Left renal pelvis (tissue), 4 donors: ENCODE data around the gene SKI. TPM values are rescaled to one million over a fixed set of nuclear protein-coding genes. Genes with fewer than 3 reads are reported as not detected.

ENCODE experiments used
- DNase-seq, 4 donors: peaks; one replicate each; pipeline ENCODE4 v3.0.0-alpha.2; 2013; ENCODE audit warnings: low read depth in 4 of 4, low spot score in 3 of 4
- polyA plus RNA-seq, 4 donors: library from polyadenylated mRNA; unstranded; fragments of 120-200 nt; gene quantifications; one replicate each; pipeline ENCODE4 v1.2.1, GENCODE V29; 2013; ENCODE audit not compliant: insufficient read length in 4 of 4

The SKI gene
- polyA plus RNA-seq, 4 donors: 51.6 to 83.7 (median 57.2) TPM

DNA sequence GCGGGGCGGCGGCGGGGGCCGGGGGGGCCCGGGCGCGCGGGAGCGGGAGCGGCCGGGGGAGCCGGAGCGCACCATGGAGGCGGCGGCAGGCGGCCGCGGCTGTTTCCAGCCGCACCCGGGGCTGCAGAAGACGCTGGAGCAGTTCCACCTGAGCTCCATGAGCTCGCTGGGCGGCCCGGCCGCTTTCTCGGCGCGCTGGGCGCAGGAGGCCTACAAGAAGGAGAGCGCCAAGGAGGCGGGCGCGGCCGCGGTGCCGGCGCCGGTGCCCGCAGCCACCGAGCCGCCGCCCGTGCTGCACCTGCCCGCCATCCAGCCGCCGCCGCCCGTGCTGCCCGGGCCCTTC is 546 bp downstream of the SKI start:
- no peak for DNase-seq

DNA sequence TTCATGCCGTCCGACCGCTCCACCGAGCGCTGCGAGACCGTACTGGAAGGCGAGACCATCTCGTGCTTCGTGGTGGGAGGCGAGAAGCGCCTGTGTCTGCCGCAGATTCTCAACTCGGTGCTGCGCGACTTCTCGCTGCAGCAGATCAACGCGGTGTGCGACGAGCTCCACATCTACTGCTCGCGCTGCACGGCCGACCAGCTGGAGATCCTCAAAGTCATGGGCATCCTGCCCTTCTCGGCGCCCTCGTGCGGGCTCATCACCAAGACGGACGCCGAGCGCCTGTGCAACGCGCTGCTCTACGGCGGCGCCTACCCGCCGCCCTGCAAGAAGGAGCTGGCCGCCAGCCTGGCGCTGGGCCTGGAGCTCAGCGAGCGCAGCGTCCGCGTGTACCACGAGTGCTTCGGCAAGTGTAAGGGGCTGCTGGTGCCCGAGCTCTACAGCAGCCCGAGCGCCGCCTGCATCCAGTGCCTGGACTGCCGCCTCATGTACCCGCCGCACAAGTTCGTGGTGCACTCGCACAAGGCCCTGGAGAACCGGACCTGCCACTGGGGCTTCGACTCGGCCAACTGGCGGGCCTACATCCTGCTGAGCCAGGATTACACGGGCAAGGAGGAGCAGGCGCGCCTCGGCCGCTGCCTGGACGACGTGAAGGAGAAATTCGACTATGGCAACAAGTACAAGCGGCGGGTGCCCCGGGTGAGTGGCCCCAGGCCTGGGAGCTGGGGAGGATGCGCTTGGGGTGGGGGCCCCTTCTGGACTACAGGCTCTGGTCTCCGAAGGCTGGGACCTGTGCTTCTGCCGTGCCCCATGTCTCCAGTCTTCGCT is 1.1 kb downstream of the SKI start:
- no peak for DNase-seq

DNA sequence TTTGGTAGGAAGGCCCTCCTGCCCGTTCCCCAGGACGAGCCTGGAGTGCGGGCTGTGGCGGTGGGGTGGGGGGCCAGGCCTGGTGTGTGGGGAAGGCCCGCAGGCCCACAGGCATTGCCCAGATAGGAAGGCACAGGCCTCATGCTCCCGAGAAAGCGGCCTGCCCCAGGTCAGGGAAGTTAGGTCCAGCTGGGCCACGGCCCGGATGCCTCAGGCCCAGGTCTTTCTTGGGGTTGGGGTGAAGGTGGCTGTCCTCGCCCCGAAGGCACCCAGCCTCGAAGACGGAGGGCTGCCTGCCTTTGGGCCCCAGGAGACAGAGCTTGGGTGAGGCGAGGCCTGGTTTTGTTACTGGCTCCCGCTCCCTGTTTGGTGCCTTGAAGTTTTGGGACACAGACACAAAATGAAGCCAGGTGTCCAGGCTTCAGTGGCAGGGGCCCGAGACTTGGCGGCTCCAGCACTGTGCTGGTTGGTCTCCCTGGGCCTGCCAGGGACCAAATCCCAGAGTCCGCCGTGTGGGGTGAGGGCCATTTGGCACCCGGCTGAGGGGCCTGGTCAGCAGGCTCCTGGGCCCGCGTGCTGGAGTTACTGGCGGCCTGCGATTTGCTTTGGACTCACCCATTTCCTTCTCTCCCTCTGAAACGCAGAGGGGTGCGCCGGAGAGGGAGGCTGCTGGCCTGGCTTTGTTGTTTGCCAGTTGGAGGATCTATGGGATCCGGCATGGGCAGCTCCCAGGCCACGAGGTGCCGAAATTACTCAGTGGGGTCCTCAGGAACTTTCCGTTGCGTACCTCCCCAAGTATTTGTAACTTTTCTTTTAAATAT is 2.0 kb downstream of the SKI start:
- no peak for DNase-seq

DNA sequence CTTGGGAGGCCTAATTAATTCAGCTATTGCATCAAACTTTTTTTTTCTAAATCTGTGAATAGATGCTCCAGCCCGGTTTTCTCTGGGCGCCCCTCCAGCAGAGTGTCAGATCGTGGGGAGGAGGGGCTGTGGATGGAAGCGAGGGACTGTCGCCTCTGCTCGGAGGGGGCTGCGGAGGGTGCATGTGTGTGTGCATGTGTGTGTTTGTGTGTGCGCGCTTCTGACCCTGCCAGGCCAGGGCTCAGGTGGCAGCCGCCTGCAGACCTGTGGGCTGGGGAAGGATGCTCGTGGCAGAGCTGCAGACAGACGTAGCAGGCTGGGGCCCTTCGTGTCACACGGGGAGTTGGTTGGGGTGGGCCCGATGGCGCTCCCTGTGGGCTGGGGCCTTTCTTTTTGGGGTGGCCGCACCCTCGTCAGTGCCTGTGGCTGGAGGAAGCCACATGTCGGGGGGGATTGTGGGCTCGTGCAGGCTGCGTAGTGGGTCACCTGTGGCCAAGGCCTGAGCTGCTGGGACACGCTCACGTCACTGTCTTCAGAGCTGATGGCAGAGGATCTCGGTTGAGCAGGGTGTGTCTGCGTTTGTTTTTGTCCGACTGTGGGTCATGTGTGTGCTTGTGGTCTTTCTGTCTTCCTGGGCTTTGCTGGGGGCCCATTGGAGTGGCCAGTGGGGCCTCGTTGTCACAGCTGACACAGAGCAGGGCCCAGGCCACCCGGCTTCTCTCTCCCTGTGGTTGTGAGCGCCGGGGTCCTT is 2.8 kb downstream of the SKI start:
- DNase-seq: no peak

- no peak for DNase-seq
These were observed 3.6 kb downstream of the SKI start for GRCh38 chr1:2231532-2232254.

DNA sequence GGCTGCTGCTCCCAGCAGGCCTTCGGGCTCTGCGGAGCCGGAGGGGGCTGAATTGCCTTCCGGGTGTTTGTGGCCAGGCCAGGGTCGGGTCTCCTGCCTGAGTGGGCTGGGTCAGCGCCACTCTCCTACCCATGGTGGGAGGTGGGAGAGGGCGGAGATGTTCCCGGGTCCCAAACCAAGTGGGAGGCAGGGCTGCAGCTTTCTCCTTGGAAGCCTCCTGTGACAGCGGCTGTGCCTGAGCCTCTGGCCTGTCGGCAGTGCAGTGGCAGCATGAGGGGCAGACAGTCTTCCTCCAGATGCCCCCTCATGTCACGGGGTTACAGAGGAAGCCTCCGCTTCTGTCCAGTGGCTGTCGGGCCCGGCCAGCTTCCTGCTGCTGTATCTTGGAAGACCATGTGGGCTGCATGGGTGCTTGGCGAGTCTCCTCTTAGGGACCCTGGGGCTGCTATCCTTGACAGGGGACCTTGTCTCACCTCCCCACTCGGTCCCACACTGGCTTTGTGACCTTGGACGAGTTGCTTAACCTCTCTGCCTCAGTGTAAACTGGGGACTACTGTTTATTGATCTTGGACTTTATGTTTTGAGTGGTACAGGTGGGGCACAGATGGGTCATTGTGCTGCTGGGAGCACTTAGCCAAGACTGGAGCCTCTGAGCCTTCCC is 4.3 kb downstream of the SKI start:
- DNase-seq: no peak

DNA sequence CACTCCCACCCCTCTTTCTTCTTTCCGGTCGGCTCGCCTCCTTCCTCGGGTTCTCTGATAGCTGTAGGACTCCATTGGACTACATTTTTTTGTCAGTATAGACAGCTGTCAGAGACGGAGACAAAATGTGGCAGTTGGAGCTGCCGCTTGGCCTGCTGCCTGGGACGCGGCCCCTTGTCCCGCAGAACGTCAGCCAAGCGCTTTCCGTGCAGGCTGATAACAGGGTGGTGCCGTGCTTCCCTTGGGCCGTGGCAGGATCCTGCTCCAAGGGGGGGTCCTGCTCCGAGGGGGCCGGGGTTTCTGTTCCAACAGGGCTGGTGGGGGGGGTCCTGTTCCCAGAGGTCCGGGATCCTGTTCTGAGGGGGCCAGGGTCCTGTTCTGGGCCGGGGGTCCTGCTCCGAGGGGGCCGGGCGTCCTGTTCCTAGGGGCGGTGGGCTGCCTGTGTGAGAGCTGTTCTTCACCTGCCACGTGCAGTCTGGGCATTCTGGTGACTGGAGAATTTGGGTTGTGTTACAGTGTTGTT is 4.9 kb downstream of the SKI start:
- no peak for DNase-seq

GRCh38 chr1:2233468-2233867 is 5.3 kb downstream of the SKI start:
- no peak for DNase-seq

GRCh38 chr1:2233997-2234761 is 6.1 kb downstream of the SKI start:
- no peak for DNase-seq

GRCh38 chr1:2234762-2235113 is 6.6 kb downstream of the SKI start:
- no peak for DNase-seq

GRCh38 chr1:2235300-2235998 is 7.3 kb downstream of the SKI start:
- no peak for DNase-seq

DNA sequence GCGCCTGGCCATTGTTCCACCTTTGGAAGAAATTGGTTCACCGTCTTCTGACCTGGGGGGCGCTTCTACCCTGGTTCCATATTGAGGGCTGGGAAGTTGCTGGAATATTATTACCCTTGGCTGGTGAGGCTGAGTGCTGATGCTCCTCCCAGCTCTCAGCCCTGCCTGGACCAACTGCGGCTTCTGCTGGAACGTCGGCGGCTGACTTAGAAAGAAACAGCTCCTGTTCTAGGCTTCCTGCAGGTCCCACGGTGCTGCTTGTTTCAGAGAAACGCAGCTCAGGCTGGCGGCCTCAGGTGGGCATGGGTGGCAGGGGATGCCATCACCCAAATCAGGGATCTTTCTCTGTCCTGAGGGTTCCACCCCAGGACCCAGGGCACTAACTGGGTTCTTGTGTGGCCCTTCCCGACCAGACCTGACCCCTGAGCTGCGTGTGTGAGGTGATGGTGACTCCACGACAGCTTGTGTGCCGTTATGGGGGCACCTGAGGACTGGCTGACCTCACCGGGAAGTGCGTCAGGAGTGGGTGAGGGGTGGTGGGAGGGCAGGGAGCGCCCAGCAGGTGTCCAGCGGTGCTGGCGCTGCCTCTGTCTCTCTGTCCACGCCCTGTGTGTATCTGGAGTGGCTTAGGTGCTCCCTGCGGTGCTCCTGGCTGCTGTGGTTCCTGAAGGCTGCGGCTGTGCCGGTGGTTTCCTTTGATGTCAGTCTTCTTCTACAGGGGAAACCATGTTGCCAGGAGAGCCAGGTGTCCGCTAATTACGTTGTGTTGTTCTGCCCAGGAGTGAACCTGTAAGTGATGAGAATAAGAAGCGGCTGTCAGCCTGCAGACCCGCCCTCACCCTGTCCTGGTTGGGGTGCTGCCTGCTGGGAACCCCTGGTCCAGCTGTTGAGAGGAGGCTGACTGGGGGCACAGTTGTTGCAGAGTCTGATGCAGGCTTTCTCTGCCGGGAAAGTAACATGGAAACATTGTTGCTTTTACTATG is 8.9 kb downstream of the SKI start:
- no peak for DNase-seq

DNA sequence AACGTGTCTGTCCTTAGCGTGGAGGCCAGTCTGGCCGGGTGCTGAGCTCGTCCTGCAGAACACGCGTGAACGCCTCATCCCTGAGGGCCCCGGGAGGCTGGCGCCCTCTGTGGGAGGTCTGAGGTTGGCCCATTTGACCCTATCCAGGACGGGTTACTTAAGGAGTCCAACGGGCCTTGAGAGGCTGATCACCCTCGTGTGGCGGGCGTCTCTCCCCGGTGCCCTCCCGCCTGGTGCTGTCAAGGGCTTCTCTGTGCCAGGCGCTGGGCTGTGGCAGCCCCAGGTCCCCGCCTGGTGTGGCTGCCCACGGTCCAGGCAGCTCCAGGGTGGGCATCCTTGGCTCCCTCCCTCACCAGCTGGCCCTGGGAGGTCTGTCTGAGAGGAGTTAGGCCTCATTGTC is 9.7 kb downstream of the SKI start:
- no peak for DNase-seq

- DNase-seq: no peak
These were observed 10.4 kb downstream of the SKI start for GRCh38 chr1:2238361-2239012.

DNA sequence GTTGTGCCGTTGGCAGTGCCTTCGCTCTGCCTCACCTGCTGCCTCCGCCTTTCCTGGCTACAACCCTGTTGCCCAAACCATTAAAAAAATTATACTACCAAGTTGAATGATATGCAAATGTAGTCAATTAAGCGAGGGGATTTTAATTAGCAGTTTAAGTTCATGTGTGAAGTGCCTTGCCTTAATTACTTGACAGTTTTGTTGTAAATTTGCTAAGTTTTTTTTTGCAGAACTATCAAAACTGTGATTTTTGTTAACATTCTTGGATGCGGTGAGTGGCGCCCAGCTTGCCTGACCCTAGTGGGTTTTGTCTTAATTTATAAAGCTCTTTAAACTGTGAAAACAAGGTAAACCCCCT is 10.9 kb downstream of the SKI start:
- no peak for DNase-seq

GRCh38 chr1:2239384-2239985 is 11.4 kb downstream of the SKI start:
- no peak for DNase-seq
